ENCODE results near the gene SLC16A2.

Gene SLC16A2

DNA sequence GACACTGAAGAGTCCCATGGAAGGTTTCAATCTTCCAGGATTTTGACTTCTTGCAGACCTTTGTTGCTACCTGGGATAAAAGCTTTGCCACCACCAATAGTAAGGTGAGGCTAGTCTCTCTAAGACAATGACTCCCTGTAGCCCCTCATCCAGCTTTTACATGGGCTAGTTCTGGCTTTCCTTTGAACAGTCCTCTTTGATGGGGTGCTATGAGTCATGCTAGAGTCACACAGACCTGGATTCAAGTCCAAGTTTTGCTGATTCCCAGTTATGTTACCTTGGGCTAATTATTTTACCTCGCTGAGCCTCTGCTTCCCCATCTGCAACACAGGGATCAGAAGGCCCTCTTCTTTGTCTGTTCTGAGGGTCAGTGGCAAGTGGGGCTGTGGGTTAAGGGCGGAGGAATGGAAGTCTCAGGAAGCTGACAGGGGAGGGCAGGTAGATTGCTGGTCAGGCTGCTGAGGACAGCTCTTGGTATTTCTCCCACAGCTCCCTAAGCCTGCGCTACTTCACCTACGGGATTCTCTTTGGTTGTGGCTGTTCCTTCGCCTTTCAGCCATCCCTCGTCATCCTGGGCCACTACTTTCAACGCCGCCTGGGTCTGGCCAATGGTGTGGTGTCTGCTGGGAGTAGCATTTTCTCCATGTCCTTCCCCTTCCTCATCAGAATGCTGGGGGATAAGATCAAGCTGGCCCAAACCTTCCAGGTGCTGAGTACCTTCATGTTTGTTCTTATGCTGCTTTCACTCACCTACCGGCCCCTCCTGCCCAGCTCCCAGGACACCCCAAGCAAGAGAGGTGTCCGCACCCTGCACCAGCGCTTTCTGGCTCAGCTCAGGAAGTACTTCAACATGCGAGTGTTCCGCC lies 102.8 kb downstream of the SLC16A2 start:
- H3K27me3 ChIP-seq (replicated peaks) = no peaks in the 10 kb centered on the region

DNA sequence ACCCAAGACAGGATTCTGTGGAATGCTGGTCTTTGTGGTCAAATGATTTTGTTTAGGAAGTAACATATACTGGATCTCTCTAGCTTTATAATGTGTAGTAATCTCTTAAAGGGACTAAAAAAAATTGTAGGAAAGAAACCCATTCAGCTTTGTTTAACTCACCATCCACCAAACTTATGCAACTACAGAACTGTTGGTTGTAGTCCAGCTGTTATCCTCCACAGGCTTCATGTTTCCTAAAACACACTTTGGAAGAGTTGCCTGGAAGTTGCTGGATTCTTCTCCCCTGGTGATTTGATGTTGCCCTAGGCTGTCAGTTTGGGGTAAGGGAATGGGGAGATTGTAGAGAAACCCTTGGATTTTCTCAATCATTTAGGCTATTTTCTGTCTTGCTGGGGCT lies 103.8 kb downstream of the SLC16A2 start:
- Histone ChIP-seq H3K4me3 (ENCODE audit: low read depth, low read length) (no peak overlapping the region), H3K27ac (no peak overlapping the region), H3K27me3 (replicated peaks) (no peaks in the 10 kb centered on the region), H3K36me3 (replicated peaks) (no peaks in the 10 kb centered on the region)
- no peak for DNase-seq
- TF ChIP-seq, protein P1, sequence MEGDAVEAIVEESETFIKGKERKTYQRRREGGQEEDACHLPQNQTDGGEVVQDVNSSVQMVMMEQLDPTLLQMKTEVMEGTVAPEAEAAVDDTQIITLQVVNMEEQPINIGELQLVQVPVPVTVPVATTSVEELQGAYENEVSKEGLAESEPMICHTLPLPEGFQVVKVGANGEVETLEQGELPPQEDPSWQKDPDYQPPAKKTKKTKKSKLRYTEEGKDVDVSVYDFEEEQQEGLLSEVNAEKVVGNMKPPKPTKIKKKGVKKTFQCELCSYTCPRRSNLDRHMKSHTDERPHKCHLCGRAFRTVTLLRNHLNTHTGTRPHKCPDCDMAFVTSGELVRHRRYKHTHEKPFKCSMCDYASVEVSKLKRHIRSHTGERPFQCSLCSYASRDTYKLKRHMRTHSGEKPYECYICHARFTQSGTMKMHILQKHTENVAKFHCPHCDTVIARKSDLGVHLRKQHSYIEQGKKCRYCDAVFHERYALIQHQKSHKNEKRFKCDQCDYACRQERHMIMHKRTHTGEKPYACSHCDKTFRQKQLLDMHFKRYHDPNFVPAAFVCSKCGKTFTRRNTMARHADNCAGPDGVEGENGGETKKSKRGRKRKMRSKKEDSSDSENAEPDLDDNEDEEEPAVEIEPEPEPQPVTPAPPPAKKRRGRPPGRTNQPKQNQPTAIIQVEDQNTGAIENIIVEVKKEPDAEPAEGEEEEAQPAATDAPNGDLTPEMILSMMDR (IDR thresholded peaks at IDR 0.05; ENCODE audit: low read depth, low read length, missing control alignments) = no peak
- in situ Hi-C loops (cut with HindIII; ENCODE audit: low pct_ligation_motif_present, low sequenced_read_pairs) = no loop called here

More for the DNA sequence above, 102.8 kb downstream of the SLC16A2 start:
- no peak overlapping the region for H3K27ac ChIP-seq
- no peak overlapping the region for H3K4me3 ChIP-seq (ENCODE audit: low read depth, low read length)
- TF ChIP-seq, protein P1 (IDR thresholded peaks at IDR 0.05; ENCODE audit: low read depth, low read length, missing control alignments) = no peak
- no peaks in the 10 kb centered on the region for H3K36me3 ChIP-seq (replicated peaks)
- DNase-seq = no peak
- in situ Hi-C loops (cut with HindIII; ENCODE audit: low pct_ligation_motif_present, low sequenced_read_pairs) = no loop called here

DNA sequence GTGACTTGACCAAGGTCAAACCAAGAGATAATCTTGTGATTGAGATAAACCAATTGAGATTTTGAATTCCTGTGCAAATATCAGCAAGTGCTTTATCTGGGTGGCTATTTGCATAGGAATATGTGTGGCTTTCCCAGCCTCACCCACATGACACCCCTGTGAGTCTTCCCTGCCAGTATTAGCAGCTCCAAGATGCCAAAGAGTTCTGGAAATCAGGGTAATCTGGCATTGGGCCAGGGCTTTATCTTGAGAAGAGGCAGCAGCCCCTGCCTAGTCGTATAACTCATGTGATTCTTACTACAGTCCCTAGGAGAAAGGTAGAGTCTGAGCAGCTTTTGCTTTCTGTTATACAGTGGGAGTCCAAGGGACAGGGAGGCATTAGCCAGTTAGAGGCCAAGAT lies 105.5 kb downstream of the SLC16A2 start:
- TF ChIP-seq, protein P1 (IDR thresholded peaks at IDR 0.05; ENCODE audit: low read depth, low read length, missing control alignments) = no peak
- Histone ChIP-seq H3K4me3 (ENCODE audit: low read depth, low read length) (no peak overlapping the region), H3K27me3 (replicated peaks) (no peaks in the 10 kb centered on the region), H3K27ac (no peak overlapping the region), H3K36me3 (replicated peaks) (no peaks in the 10 kb centered on the region)
- DNase-seq = no peak
- in situ Hi-C loops (cut with HindIII; ENCODE audit: low pct_ligation_motif_present, low sequenced_read_pairs) = no loop called here

DNA sequence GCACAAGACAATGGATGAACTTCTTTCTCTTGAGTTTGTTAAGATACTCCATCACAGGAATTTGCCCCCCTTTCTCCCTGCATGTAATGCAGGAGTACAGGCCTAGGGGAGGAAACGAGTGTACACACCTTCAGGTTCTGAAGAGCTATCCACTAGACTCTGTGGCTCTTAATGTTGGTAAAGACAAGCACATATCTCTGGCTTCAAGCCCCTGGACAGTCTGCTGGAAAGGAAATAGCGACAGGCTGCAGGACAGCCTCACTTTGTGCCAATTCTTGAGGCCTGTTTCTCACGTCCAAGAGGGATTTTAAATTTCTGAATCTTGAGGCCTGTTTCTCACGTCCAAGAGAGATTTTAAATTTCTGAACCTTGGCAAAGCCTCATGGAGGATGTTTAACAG lies 106.1 kb downstream of the SLC16A2 start:
- H3K27me3 ChIP-seq (replicated peaks) = no peaks in the 10 kb centered on the region
- in situ Hi-C loops (cut with HindIII; ENCODE audit: low pct_ligation_motif_present, low sequenced_read_pairs) = no loop called here
- no peaks in the 10 kb centered on the region for H3K36me3 ChIP-seq (replicated peaks)
- no peak for DNase-seq
- no peak overlapping the region for H3K4me3 ChIP-seq (ENCODE audit: low read depth, low read length)
- no peak overlapping the region for H3K27ac ChIP-seq
- TF ChIP-seq, protein P1 (IDR thresholded peaks at IDR 0.05; ENCODE audit: low read depth, low read length, missing control alignments) = no peak

DNA sequence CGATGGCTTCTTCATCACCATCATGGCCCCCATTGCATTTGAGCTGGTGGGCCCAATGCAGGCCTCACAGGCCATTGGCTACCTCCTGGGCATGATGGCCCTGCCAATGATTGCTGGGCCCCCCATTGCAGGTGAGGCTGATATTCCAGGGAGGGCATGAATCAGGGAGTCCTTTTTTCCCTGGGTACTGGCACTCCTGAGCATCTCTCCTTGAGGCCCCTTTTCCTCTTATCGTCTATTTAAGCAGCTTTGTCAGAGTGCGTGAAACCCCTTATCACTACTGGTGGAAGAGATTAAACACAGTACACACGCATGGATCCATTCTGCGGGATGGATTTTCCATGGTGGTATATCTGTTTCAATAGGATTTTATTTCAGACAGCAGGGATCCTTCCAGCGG lies 108.0 kb downstream of the SLC16A2 start:
- no peak for DNase-seq
- Histone ChIP-seq H3K36me3 (replicated peaks) (no peaks in the 10 kb centered on the region), H3K4me3 (ENCODE audit: low read depth, low read length) (no peak overlapping the region), H3K27ac (no peak overlapping the region), H3K27me3 (replicated peaks) (no peaks in the 10 kb centered on the region)
- TF ChIP-seq, protein P1 (IDR thresholded peaks at IDR 0.05; ENCODE audit: low read depth, low read length, missing control alignments) = no peak
- in situ Hi-C loops (cut with HindIII; ENCODE audit: low pct_ligation_motif_present, low sequenced_read_pairs) = no loop called here
